COR-L47 (cell line): ENCODE data around the gene KRTAP4-1.
"Not testable (repeated sequence)": the region's sequence is repeated elsewhere in the genome, so short reads cannot be mapped to it uniquely, and the experiment has no call there.

Experiments used
- DNase-seq: peaks from one replicate; lab custom pipeline; 2025; lab: John Stamatoyannopoulos, UW

KRTAP4-1 gene

GRCh38 chr17:41184480-41184961 lies at the start of gene KRTAP4-1:
TSS of gene KRTAP4-1 (minus strand) at chr17:41184911. CDS start at chr17:41184854, 57 bp downstream.
- no peak for DNase-seq

- not testable (repeated sequence) for DNase-seq
Measured at GRCh38 chr17:41232399-41233105, 47.8 kb upstream of the KRTAP4-1 start, which contains the start of gene KRTAP9-3. TSS of gene KRTAP9-3 (plus strand) at chr17:41232449. CDS start at chr17:41232502, 53 bp downstream.

GRCh38 chr17:41231731-41232130 lies 47.0 kb upstream of the KRTAP4-1 start:
- DNase-seq: no peak

GRCh38 chr17:41230094-41230493 lies 45.4 kb upstream of the KRTAP4-1 start:
- no peak for DNase-seq

GRCh38 chr17:41226598-41227095 lies 41.9 kb upstream of the KRTAP4-1 start, which contains the start of gene KRTAP9-2:
TSS of gene KRTAP9-2 (plus strand) at chr17:41226648. CDS start at chr17:41226655, 7 bp downstream.
- not testable (repeated sequence) for DNase-seq

- DNase-seq: no peak
Measured at GRCh38 chr17:41226051-41226450, 41.3 kb upstream of the KRTAP4-1 start.

GRCh38 chr17:41223821-41224220 lies 39.1 kb upstream of the KRTAP4-1 start:
- DNase-seq: no peak

GRCh38 chr17:41215681-41216080 lies 31.0 kb upstream of the KRTAP4-1 start:
- no peak for DNase-seq

GRCh38 chr17:41212524-41213169 lies 27.9 kb upstream of the KRTAP4-1 start:
- peak; percentile 80 for DNase-seq

- DNase-seq: peak; percentile 78
Measured at GRCh38 chr17:41211845-41212466, 27.2 kb upstream of the KRTAP4-1 start.

- no peak for DNase-seq
Measured at GRCh38 chr17:41199421-41200078, 14.8 kb upstream of the KRTAP4-1 start.

- DNase-seq: no peak
Measured at GRCh38 chr17:41196068-41196467, 11.4 kb upstream of the KRTAP4-1 start.

- DNase-seq: no peak
Measured at GRCh38 chr17:41190328-41190727, 5.6 kb upstream of the KRTAP4-1 start.

- DNase-seq: not testable (repeated sequence)
Measured at GRCh38 chr17:41189837-41190318, 5.2 kb upstream of the KRTAP4-1 start, which contains the start of gene KRTAP9-1. TSS of gene KRTAP9-1 (plus strand) at chr17:41189887. CDS start at chr17:41189887, 0 bp downstream.

GRCh38 chr17:41186872-41187271 lies 2.2 kb upstream of the KRTAP4-1 start:
- no peak for DNase-seq

- no peak for DNase-seq
Measured at GRCh38 chr17:41185001-41185400, 290 bp upstream of the KRTAP4-1 start.

- no peak for DNase-seq
Measured at GRCh38 chr17:41178843-41179616, 5.7 kb downstream of the KRTAP4-1 start.

GRCh38 chr17:41178341-41178740 lies 6.4 kb downstream of the KRTAP4-1 start:
- DNase-seq: no peak

GRCh38 chr17:41177727-41178271 lies 6.9 kb downstream of the KRTAP4-1 start, which contains the start of gene KRTAP4-2:
TSS of gene KRTAP4-2 (minus strand) at chr17:41178221. CDS start at chr17:41178164, 57 bp downstream.
- DNase-seq: no peak

GRCh38 chr17:41176744-41177387 lies 7.8 kb downstream of the KRTAP4-1 start:
- no peak for DNase-seq
